ENCODE measurements around the gene HLA-DQA2.

DNA sequence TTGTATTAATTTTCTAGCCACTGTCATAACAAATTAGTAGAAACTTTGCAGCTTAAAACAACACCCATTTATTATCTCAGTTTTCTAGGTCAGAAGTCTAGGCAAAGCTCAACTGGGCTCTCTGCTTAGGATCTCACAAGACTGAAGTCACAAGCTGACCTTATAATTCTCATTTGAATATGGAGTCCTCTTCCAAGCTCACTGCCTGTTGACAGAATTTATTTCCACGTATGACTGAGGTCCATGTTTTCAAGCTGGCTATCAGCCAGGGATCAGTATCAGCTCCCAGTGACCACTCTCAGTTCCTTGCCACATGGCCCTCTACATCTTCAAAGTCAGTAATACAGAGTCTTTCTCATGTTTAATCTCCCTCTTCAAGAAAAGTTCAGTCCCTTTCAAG, 33.9 kb downstream of the HLA-DQA2 start:
- no peak for TF ChIP-seq REST (IDR thresholded peaks at IDR 0.05)
- TF ChIP-seq TP53 (CRISPR knock-in tag; IDR thresholded peaks at IDR 0.05), result no peak

Measured in A549 (cell line).